Parathyroid adenoma (tissue), 2 donors: Measurements from ENCODE around the gene PAX7.

Experiments
- H2AFZ ChIP-seq: fragments of 300-600 bp; sonication (generic); one replicate; pipeline ENCODE4 v1.7.0; 2017; ENCODE audit warnings: antibody characterized with exemption, mild to moderate bottlenecking
- H3K27ac ChIP-seq: fragments of 300-600 bp; sonication (generic); one replicate; pipeline ENCODE4 v1.7.0; 2017
- H3K27me3 ChIP-seq: fragments of 300-600 bp; sonication (generic); one replicate; pipeline ENCODE4 v1.7.0; 2017; ENCODE audit warnings: low read length; ENCODE audit not compliant: control insufficient read depth, insufficient read depth
- H3K36me3 ChIP-seq: fragments of 300-600 bp; sonication (generic); one replicate; pipeline ENCODE4 v1.7.0; 2017; ENCODE audit warnings: low read length; ENCODE audit not compliant: control insufficient read depth, insufficient read depth
- H3K4me1 ChIP-seq: fragments of 300-600 bp; sonication (generic); one replicate; pipeline ENCODE4 v1.7.0; 2017; ENCODE audit warnings: control low read depth
- H3K4me2 ChIP-seq: fragments of 300-600 bp; sonication (generic); one replicate; pipeline ENCODE4 v1.7.0; 2017; ENCODE audit warnings: low read length
- H3K4me3 ChIP-seq: fragments of 300-600 bp; sonication (generic); one replicate; pipeline ENCODE4 v1.7.0; 2017; ENCODE audit warnings: low read depth, low read length
- H3K79me2 ChIP-seq: fragments of 300-600 bp; sonication (generic); one replicate; pipeline ENCODE4 v1.7.0; 2017; ENCODE audit warnings: control low read depth
- H3K9ac ChIP-seq: fragments of 300-600 bp; sonication (generic); one replicate; pipeline ENCODE4 v1.7.0; 2017; ENCODE audit warnings: mild to moderate bottlenecking
- H3K9me3 ChIP-seq: fragments of 300-600 bp; sonication (generic); one replicate; pipeline ENCODE4 v1.7.0; 2017; ENCODE audit warnings: low read length; ENCODE audit not compliant: control insufficient read depth
- TF ChIP-seq, protein P1 (sequence below): fragments of 300-600 bp; sonication (generic); IDR thresholded peaks from one replicate; pipeline ENCODE4 v1.7.0; 2017; ENCODE audit warnings: antibody characterized with exemption, mild to moderate bottlenecking
- donor health status: primary hyperparathyroidism.

Gene PAX7

GRCh38 chr1:18588093-18588492 lies 42.6 kb upstream of the PAX7 start:
- Histone ChIP-seq H3K9me3 (no peaks in the 10 kb centered on the region), H3K79me2 (no peaks in the 10 kb centered on the region), H3K27ac (no peak overlapping the region), H3K4me1 (no peaks in the 10 kb centered on the region), H3K9ac (no peak overlapping the region), H2AFZ (no peak overlapping the region), H3K4me3 (no peak overlapping the region), H3K4me2 (no peak overlapping the region), H3K36me3 (no peaks in the 10 kb centered on the region), H3K27me3 (no peaks in the 10 kb centered on the region)
- TF ChIP-seq, protein P1, sequence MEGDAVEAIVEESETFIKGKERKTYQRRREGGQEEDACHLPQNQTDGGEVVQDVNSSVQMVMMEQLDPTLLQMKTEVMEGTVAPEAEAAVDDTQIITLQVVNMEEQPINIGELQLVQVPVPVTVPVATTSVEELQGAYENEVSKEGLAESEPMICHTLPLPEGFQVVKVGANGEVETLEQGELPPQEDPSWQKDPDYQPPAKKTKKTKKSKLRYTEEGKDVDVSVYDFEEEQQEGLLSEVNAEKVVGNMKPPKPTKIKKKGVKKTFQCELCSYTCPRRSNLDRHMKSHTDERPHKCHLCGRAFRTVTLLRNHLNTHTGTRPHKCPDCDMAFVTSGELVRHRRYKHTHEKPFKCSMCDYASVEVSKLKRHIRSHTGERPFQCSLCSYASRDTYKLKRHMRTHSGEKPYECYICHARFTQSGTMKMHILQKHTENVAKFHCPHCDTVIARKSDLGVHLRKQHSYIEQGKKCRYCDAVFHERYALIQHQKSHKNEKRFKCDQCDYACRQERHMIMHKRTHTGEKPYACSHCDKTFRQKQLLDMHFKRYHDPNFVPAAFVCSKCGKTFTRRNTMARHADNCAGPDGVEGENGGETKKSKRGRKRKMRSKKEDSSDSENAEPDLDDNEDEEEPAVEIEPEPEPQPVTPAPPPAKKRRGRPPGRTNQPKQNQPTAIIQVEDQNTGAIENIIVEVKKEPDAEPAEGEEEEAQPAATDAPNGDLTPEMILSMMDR = no peak

- no peak overlapping the region for H3K27ac ChIP-seq
- no peak overlapping the region for H3K4me2 ChIP-seq
- no peaks in the 10 kb centered on the region for H3K79me2 ChIP-seq
- H3K4me3 ChIP-seq = no peak overlapping the region
- H3K9me3 ChIP-seq = no peaks in the 10 kb centered on the region
- H2AFZ ChIP-seq = no peak overlapping the region
- H3K36me3 ChIP-seq = no peaks in the 10 kb centered on the region
- TF ChIP-seq, protein P1 = no peak
- H3K4me1 ChIP-seq = no peaks in the 10 kb centered on the region
- H3K27me3 ChIP-seq = no peaks in the 10 kb centered on the region
- no peak overlapping the region for H3K9ac ChIP-seq
Measured at GRCh38 chr1:18592368-18592767, 38.3 kb upstream of the PAX7 start.

- no peaks in the 10 kb centered on the region for H3K27me3 ChIP-seq
- no peak overlapping the region for H3K4me3 ChIP-seq
- H3K9me3 ChIP-seq = no peaks in the 10 kb centered on the region
- H3K4me2 ChIP-seq = no peak overlapping the region
- H3K9ac ChIP-seq = no peak overlapping the region
- H2AFZ ChIP-seq = no peak overlapping the region
- H3K36me3 ChIP-seq = no peaks in the 10 kb centered on the region
- TF ChIP-seq, protein P1 = peak; percentile 70
- no peaks in the 10 kb centered on the region for H3K4me1 ChIP-seq
- H3K79me2 ChIP-seq = no peaks in the 10 kb centered on the region
- no peak overlapping the region for H3K27ac ChIP-seq
Measured at GRCh38 chr1:18597160-18598042, 33.2 kb upstream of the PAX7 start.

DNA sequence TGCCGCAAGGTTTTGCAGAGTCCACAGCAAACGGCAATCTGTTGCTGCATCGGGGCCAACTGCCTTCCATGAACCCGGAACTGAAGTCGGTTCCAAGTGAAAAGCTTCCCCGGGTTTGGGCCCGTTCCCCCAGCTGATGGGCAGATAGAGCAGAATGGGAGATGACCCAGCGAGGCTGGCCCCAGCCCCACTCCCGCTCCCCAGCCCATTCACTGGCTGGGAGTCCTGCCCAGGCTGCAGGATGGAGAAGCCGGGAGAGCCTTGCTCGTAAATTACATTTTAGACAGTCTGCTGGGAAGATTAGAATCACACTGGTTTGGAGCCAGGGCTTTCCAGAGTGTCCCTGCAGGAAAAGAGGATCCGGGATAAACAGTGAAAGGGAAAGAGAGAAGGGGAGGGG lies 31.6 kb upstream of the PAX7 start:
- H3K4me2 ChIP-seq = no peak overlapping the region
- no peaks in the 10 kb centered on the region for H3K4me1 ChIP-seq
- no peak overlapping the region for H3K4me3 ChIP-seq
- no peak overlapping the region for H2AFZ ChIP-seq
- TF ChIP-seq, protein P1 = no peak
- H3K27ac ChIP-seq = no peak overlapping the region
- H3K9me3 ChIP-seq = no peaks in the 10 kb centered on the region
- H3K27me3 ChIP-seq = no peaks in the 10 kb centered on the region
- no peaks in the 10 kb centered on the region for H3K79me2 ChIP-seq
- H3K9ac ChIP-seq = no peak overlapping the region
- H3K36me3 ChIP-seq = no peaks in the 10 kb centered on the region

GRCh38 chr1:18599704-18600103 lies 30.9 kb upstream of the PAX7 start:
- no peak overlapping the region for H3K27ac ChIP-seq
- no peak overlapping the region for H3K4me2 ChIP-seq
- H3K27me3 ChIP-seq = no peaks in the 10 kb centered on the region
- no peak overlapping the region for H3K4me3 ChIP-seq
- TF ChIP-seq, protein P1 = no peak
- H2AFZ ChIP-seq = no peak overlapping the region
- H3K36me3 ChIP-seq = no peaks in the 10 kb centered on the region
- no peaks in the 10 kb centered on the region for H3K4me1 ChIP-seq
- no peaks in the 10 kb centered on the region for H3K79me2 ChIP-seq
- no peak overlapping the region for H3K9ac ChIP-seq
- no peaks in the 10 kb centered on the region for H3K9me3 ChIP-seq
